GM12873 (cell line): ENCODE measurements around the gene CDH4.

Experiments used
- TF ChIP-seq, protein P1 (sequence below): IDR thresholded peaks from 2 replicates; pipeline ENCODE4 v1.5.1; 2012; ENCODE audit warnings: low read depth, mild to moderate bottlenecking, moderate library complexity, low read length, control low read depth; ENCODE audit not compliant: insufficient read depth; ENCODE audit errors: missing control alignments

The CDH4 gene

GRCh38 chr20:61494763-61495575 lies 242.9 kb downstream of the CDH4 start:
- TF ChIP-seq, protein P1, sequence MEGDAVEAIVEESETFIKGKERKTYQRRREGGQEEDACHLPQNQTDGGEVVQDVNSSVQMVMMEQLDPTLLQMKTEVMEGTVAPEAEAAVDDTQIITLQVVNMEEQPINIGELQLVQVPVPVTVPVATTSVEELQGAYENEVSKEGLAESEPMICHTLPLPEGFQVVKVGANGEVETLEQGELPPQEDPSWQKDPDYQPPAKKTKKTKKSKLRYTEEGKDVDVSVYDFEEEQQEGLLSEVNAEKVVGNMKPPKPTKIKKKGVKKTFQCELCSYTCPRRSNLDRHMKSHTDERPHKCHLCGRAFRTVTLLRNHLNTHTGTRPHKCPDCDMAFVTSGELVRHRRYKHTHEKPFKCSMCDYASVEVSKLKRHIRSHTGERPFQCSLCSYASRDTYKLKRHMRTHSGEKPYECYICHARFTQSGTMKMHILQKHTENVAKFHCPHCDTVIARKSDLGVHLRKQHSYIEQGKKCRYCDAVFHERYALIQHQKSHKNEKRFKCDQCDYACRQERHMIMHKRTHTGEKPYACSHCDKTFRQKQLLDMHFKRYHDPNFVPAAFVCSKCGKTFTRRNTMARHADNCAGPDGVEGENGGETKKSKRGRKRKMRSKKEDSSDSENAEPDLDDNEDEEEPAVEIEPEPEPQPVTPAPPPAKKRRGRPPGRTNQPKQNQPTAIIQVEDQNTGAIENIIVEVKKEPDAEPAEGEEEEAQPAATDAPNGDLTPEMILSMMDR, result no peak

DNA sequence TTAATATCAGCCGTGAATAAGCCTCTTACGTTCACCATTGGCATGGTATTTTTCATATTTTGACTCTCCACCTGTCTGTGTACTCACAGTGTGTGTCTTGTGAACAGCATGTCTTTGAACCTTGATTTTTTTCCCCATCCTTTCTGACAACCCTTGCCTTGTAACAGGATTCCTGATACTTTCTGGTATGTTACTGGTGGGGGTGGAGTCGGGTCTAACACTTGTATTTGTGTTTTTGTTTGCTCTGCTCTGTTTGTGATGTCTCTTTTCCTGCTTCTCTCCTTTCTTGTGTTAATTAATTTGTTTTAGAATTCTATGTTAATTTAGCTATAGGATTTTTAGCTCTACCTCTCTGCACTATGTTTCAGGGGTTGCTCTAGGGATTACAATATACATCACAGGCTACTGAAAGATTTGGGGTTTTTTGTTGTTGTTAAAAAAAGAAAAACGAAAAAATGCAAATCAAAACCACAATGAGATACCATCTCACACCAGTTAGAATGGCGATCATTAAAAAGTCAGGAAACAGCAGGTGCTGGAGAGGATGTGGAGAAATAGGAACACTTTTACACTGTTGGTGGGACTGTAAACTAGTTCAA lies 245.1 kb downstream of the CDH4 start:
- TF ChIP-seq, protein P1, result no peak

DNA sequence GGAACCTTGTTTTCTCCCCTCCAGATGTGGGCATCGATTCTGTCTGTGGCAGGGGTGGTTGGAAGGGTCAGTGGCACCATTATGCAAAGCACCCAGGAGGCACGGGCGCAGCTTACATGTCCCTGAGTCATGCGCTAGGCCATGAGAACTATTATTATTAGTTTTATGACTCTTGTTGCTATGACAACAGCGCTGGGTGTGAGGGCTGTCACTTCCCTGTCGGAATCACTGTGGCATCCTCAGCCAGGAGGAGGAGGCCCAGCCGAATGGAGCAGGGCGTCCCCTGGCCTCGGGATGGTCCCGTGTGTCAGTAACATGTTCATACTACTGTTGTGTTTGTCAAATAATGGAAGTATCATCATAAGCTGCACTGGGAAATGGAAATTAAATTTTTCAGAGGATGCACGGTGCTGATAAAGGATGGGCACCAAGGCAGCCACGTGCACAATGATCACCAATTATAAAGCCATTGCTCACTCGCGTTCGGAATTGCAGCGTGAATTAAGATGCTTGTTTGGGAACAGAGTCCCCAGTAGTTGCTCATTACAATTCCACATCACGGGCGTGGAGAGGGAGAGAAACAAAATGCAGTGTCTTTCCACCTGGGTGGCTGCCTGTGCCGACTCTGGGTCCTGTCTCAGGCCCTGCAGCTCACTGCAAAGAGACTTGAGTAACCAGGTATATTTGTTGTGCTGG lies 247.9 kb downstream of the CDH4 start:
- TF ChIP-seq, protein P1, result no peak

- TF ChIP-seq, protein P1, result no peak
These were observed 248.8 kb downstream of the CDH4 start for GRCh38 chr20:61500791-61501321.

DNA sequence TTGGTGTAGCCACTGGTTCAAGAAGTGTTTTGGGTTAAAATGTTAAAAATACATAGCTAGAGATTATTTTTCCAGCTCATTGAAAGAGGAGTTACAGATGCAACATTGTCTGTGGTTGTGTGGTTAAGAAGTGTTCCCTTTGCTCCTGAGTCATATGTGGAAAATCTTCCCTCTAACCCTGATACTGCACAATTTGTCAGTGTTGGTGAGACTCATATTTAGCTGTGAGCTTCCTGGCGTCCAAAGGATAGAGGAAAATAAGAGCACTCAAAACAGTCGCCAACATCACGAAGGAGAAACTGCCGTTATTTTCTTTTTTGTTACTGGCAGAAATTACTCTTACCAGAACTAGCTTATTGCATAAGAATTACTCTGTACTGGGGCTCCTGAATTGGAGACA lies 250.4 kb downstream of the CDH4 start:
- TF ChIP-seq, protein P1, result no peak

DNA sequence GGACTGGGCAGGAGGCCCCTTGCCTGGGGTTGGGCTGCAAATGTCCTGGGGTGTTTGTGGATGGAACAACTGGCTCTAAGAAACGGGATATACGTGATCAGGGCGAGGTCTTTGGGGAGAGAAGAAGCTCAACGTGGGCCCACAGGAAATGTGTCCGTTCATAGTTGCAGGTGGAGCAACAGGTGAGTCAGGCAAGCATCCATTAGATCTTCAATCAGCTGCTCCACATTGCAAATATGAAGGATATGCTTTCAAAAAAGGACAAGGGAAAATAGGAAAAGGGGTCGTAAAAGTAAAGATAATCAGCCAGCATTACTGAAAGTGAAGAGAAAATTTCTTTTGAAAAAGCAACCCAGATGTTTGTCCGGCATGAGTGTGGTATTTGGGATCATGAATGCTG lies 251.0 kb downstream of the CDH4 start:
- TF ChIP-seq, protein P1, result no peak

DNA sequence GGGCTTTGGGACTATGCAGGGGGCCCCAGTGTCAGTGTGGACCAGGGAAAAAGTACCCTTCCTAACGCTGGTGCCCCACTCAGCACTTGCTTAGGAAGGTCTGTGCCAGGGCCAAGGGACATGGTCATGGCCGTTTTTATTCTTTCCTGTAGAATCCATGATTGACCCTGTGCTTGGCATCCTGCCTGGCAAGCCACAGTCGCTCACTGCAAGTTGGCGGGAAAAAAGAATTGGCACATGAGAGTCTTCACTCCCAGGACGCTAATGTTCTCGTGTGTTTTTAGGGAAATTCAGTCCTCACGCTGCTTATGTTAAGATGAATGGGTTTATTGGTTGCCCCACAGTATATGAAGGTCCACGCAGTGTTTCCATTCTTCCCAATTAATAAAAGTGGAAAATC lies 253.4 kb downstream of the CDH4 start:
- TF ChIP-seq, protein P1, result no peak
